Hepatocyte (in vitro differentiated cells): ENCODE measurements around the gene CHST8.

Experiments used
- CTCF ChIP-seq: fragments of 200-600 bp; sonication (generic); IDR thresholded peaks from 2 replicates; pipeline ENCODE4 v1.5.1; 2016; ENCODE audit warnings: antibody characterized with exemption, mild to moderate bottlenecking; ENCODE audit not compliant: poor library complexity
- EZH2 ChIP-seq: fragments of 200-600 bp; sonication (generic); IDR thresholded peaks from 2 replicates; pipeline ENCODE4 v1.6.1; 2016; ENCODE audit warnings: antibody characterized with exemption, mild to moderate bottlenecking, borderline replicate concordance

- TF ChIP-seq EZH2 (no peak), CTCF (no peak)
Observed at GRCh38 chr19:33806434-33806881, 184.7 kb downstream of the CHST8 start.
